Erythroblast (primary cell): Measurements from ENCODE around the gene CACNA1D.

Experiments used
- DNase-seq, 2 experiments: peaks; one replicate each; lab custom pipeline; 2025; lab: John Stamatoyannopoulos, UW
- GATA1 ChIP-seq: IDR thresholded peaks from 2 replicates; pipeline ENCODE4 v1.6.1; 2011; ENCODE audit warnings: low read depth, mild to moderate bottlenecking, control low read depth, low read length, moderate library complexity
- POLR2A ChIP-seq: IDR thresholded peaks from 2 replicates; pipeline ENCODE4 v1.6.1; 2011; ENCODE audit warnings: mild to moderate bottlenecking, low read length

CACNA1D gene

GRCh38 chr3:53502737-53503136 is 8.3 kb downstream of the CACNA1D start:
- DNase-seq: no peak
- TF ChIP-seq POLR2A: no peak
- no peak for TF ChIP-seq GATA1

GRCh38 chr3:53503195-53503594 is 8.8 kb downstream of the CACNA1D start:
- TF ChIP-seq GATA1: no peak
- no peak for TF ChIP-seq POLR2A
- no peak for DNase-seq

DNA sequence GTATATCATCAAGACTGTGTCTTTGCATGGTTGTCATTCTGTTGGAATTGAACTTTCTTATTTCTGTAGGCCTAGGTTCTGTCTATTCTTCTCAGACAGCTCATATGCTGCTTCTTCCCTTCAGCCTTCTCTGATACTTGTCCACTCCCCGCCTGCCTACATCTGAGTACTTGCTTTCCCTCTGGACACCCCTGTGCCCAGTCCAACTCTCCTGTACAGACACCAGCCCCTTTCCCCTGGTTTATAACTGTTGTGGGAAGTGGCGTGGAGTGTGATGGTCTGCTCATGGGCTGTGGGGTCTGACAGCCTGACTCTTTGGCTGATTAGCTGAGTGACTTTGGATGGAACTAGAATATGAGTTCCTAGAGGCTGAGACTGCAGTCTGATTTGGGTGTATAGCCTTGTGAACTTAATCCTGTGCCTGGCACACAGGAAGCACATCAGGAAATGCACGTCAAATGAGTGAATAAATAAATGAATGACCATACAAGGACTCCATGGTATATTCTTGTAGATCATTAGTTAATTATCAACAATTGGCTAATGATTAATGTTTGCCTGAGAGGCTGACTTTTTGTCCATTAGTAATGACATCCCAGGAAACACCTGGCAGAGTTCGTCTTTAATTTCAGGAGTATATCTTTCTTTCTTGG is 11.8 kb downstream of the CACNA1D start:
- DNase-seq: no peak
- TF ChIP-seq POLR2A (no peak), GATA1 (no peak)

- no peak for TF ChIP-seq POLR2A
These were observed 12.3 kb downstream of the CACNA1D start for GRCh38 chr3:53506763-53507145.

GRCh38 chr3:53509494-53509893 is 15.1 kb downstream of the CACNA1D start:
- DNase-seq: no peak
- TF ChIP-seq POLR2A: no peak
- no peak for TF ChIP-seq GATA1

More at GRCh38 chr3:53506763-53507145, 12.3 kb downstream of the CACNA1D start:
- no peak for DNase-seq

DNA sequence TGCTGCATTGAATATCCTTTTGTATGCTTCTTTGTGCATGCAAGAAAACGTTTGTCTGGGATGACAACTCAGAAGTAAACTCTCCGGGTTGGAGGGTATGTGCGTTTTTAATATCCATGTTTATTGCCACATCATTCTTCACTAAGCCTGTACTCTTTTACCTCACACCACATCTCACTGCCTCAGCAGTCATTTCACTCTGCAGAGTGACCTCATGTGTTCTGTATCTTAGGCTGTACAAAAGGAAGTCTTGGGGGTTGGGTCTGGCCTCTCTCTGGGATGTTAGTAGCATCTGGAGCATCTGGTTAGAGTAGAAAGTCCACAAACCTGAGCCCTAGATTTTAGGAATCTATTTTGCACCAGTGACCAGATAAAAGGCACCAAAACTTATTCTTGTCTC is 16.1 kb downstream of the CACNA1D start:
- DNase-seq: no peak
- TF ChIP-seq POLR2A: no peak
- TF ChIP-seq GATA1: no peak

GRCh38 chr3:53511246-53511645 is 16.8 kb downstream of the CACNA1D start:
- TF ChIP-seq POLR2A (no peak), GATA1 (no peak)
- DNase-seq: no peak

GRCh38 chr3:53513556-53514190 is 19.3 kb downstream of the CACNA1D start:
- DNase-seq: peak in 1 of 2 experiments; percentile 2
- no peak for TF ChIP-seq GATA1
- TF ChIP-seq POLR2A: no peak

DNA sequence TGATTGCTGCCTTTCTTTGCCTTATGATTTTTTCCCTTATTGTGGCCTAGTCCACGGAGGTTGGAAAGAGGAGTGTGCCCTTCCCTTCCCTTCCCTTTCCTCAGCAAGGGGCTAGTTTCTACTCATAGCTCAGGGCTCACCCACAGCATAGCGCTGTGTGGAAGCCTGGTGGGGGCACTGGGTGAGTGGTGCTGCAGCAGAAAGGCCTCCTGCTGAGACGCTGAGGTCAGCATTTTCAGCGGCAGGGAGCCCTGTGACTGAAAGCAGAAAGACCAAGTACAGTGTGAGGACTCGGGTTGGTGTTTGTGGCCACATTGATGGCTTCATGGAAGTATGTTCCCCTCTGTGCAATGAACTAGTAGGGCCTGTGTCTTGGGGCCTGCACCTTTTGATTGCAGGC is 21.9 kb downstream of the CACNA1D start:
- TF ChIP-seq POLR2A (no peak), GATA1 (no peak)

DNA sequence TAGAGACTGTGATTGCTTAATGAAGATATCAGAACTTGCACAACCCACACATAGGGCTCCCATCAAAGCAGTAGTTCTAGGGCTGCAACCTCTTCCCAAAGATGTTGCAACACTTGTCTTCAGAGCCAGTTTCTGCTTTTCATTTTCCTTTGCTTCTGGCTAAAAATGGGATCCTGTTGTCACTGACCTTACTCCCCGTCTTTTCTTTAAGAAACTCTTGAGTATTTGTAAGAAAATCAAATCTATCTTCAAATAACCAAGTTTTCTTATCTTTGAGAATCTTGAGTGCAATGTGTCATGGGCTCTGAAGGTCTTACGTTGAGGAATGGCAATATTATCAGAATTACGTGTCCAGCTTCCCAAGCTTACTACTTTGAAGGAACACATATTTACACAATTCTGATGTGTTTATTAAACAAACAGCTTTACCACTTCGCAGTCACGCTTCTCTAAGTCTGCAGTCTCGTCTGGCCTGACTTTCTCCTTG is 24.1 kb downstream of the CACNA1D start:
- TF ChIP-seq POLR2A: no peak
- no peak for TF ChIP-seq GATA1
- no peak for DNase-seq

More for the DNA sequence above, 21.9 kb downstream of the CACNA1D start:
- DNase-seq: no peak

- no peak for DNase-seq
- TF ChIP-seq POLR2A (no peak), GATA1 (no peak)
These were observed 24.8 kb downstream of the CACNA1D start for GRCh38 chr3:53519065-53519709.

GRCh38 chr3:53523346-53523745 is 28.9 kb downstream of the CACNA1D start:
- no peak for TF ChIP-seq POLR2A
- no peak for TF ChIP-seq GATA1
- no peak for DNase-seq

- DNase-seq: no peak
- TF ChIP-seq POLR2A (no peak), GATA1 (no peak)
These were observed 30.2 kb downstream of the CACNA1D start for GRCh38 chr3:53524566-53524965.

DNA sequence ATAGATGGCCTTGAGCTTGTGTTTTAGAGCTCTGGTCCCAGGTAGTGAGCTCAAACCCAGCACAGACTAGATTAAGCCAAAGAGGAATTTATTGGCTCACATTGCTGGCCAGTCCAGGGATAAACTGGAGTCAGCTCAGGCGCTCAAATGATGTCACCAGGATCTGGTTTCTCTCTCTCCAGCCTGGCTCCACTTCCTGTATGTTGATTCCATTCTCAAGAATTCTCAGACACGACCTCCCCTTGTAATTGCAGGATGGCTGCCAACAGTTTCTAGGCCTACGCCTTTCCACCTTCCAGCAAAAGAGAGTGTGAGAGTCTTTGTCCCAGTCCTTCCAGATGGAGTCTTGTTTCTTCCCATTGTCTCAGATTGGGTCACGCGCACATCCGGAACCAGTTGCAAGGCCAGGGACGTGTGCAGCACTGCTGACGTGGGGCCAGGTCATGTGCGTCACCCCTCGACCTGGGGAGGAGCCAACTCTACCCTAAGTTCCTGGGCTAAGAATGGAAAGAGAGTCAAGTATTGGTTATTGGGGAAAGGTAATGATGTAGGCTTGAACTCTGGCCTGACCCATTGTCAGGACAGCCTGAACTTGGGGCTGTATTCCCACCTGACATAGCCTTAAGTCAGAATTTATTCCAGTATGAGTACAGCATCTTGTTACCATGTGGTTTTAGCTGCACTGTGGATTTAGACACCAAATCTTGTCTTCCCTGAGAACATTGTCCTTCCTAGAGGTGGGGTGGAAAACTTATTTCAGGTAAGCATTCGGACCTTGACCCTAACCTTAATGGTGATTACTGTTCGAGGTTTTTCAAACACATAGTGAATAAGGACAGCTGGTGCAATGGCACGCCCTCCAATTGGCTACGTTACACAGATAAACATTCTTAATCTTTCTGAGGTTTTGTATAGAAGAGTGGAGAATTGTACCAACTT is 31.6 kb downstream of the CACNA1D start:
- no peak for TF ChIP-seq POLR2A
- no peak for TF ChIP-seq GATA1

More for the DNA sequence above, 31.6 kb downstream of the CACNA1D start:
- no peak for DNase-seq
